HPDE6-E6E7 (cell line): Measurements from ENCODE around the gene HIVEP3.

Source experiments
- DNase-seq: peaks from one replicate; pipeline ENCODE4 v3.0.0; 2011; ENCODE audit warnings: missing footprints; ENCODE audit errors: extremely low spot score

The HIVEP3 gene

DNA sequence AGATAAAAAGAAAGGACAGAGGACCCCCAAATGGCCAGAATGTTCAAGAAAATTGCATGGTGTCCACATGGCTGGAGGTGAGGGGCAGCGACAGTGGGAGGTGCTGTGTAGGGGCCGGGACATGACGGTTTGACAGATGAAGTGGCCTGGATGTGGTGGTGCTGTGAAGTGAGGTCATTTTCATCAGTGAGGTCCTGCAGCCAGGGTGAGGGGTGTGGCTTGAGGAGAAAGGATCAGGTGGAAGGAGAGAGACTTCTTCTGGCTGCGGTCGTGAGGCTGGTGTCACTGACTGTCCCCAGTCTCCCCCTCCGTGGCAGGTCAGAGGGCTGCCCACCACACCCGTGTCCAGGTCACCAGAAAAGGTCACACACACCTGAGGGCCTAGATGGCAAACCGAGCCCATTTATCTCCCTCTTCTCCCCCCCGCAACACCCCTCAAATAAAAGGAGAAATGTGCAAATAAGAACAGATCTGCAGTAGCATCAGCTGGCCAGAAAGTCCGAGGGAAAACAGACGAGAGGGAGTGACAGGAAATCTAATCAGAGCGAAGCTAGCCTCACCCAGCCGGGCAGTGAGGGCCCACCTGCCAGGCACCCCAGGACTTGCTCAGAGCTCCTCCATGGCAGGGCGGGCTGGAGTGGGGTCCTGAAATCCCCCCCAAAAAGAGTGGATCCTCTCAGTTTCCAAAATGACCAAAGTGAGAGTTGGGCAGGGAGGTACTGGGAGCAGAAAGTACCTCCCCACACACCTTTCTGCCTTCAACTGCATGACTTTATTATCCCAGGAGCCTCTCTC is 285.7 kb downstream of the HIVEP3 start:
- no peak for DNase-seq

DNA sequence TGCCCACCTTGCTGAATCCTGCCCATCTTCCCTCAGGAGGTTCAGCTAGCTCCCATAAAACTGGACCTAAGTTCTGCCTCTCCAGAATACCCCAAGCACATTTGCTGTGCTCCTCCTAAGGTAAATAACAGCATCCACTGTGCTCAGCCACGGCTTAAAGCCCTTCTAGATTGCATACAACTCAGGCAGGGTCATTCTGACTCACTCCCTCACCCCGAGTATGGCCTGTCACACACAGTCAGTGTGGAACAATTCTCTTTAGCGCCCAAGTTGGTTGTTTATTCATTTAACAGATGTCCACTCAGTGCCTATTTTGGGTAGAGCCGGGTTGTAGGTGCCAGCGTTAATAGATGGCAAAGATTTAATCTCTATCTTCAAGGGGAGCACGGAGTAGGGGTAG is 286.8 kb downstream of the HIVEP3 start:
- DNase-seq = peak; percentile 36

DNA sequence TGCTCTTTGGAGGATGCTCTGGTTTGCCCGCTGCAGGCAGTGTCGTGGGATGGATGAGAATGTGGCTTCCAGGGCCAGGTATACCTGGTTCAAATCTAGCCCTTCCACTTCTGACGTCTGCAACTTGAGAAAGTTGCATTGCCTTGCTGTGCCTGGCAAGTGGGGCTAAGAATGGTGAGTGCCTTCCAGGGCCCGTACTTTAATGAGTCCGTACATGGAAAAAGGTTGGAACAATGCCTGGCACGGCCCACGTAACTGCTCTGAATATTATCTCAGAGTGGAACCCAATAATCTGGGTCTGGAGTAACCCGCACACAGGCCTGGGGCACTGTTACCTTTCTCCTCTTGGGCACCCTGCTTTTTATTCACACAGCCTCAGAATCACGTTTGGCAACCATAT is 287.6 kb downstream of the HIVEP3 start:
- DNase-seq = no peak

DNA sequence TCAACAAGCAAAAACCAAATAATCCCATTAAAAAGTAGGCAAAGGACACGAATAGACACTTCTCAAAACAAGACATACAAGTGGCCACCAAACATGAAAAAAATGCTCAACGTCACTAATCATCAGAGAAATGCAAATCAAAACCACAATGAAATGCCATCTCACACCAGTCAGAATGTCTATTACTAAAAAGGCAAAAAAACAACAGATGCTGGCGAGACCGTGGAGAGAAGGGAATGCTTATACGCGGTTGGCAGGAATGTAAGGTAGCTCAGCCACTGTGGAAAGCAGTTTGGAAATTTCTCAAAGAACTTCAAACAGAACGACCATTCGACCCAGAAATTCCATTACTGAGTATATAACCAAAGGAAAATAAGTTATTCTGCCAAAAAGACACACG is 289.2 kb downstream of the HIVEP3 start:
- no peak for DNase-seq

DNA sequence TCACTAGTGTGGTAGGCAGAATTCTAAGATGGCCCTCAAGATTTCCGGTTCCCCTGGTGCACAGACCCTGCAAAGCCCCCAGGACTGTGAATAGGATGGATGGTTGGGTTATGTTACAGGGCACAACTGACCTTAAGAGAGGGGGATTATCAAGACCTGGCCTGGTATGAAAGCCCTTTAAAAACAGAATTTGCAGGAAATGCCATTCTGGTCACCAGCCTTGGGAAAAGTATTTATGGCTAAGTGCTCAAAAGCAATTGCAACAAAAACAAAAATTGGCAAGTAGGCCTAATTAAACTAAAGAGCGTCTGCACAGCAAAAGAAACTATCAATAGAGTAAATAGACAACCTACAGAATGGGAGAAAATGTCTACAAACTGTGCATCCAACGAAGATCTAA is 289.6 kb downstream of the HIVEP3 start:
- DNase-seq = no peak

DNA sequence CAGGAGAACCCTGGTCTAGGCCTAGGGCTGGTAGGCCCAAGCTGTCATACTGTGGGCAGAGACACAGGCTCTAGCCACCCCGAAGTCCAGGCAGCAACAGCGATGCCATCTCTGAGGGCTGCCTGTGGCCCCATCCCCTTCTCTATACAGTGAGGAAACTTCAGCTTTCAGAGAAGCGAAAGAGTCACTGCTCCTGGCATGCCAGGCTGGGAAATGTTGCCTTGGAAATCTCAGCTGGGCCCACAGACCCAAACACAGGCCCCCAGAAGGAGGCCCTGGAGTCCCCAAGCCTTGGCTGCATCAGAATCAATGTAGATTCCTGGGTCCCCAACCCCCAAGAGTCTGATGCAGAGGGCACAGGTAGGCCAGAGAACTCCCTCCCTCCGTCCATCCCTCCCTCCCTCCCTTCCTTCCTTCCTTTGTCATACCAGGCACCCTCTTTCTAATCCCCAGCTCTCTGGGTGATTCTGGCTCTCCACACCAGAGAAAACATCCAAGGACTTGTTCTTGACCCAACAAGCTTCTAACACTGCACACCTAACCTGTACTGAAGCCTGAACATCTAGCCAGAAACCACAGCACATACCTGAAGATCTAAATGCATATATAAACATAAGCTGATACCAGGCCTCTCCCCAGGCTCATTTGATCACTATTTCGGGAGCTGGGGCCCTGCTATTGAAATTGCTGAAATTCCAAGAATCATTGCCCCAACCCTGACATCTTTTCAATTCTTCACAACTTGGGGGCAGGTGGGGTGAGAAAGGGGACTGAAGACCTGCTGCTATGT is 291.0 kb downstream of the HIVEP3 start:
- no peak for DNase-seq

DNA sequence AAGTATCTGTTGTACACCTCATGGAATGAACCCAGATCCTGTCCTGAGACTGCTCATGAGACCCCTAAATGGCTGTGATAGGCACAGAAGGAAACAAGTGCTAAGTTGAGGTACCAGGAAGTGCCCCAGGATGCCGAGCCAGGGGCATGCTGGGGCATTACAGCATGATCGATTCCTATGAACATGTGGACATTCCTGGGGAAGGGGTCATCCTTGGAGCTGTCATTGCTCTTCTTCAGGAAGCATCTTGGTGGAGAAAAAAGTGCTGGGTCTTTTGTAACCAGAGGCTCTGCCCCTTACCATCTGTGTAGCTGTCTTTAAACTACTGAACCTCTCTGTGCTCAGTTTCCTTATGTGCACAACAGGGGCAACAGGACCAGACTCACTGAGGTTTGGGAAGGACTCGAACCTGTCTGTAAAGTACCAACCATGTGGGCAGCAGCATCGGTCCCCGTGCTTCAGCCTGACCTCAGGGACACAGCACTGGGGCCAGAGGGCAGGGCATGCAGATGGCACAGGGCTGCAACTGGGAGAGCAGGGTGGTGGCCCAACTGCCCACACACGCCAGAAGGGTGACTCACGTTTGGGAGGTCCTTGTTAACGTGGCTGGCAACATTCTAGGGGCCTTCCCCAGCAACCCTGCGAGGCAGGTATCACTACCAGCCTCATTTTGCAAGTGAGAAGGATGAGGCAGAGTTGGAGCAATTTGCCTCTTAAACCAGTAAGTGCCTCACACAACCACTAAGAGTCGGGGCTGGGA is 291.9 kb downstream of the HIVEP3 start:
- DNase-seq = peak; percentile 72

DNA sequence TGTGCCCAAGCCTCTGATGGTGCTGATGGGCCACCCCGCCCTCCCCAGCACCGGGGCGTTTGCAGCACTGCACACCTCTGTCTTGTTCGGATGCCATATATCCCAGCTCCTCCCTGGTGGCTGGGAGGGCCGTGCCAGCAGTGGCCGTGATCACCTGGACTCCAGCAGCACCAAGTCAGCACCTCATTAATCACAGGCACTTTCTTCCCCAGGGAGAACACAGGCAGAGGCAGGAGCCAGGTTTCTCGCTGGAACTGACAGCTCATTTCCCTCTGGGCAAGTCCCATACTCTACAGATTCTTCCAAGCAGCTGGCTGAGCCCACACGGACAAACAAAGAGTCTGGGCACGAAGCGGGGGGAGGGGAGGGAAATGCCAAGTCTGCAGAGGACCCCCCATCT is 292.6 kb downstream of the HIVEP3 start:
- DNase-seq = peak; percentile 60

DNA sequence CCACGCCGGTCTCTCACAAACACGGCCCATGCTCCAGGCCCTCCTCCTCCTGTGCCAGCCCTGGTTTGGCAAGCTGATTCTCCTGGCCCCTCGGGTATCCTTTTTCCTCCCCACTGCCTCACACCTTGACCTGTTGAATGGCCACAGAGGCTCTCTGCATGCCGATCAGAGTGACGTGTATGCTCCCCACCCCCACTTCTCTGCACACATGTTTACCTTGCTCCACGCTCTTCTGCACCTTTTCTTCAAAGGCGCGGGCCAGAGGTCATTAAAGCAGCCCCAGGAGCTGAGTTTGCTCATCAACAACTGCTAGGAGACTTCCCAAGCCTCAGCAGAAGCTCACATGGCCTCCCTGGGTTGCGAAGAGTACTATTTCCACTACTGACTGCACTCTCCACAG is 295.0 kb downstream of the HIVEP3 start:
- no peak for DNase-seq

DNA sequence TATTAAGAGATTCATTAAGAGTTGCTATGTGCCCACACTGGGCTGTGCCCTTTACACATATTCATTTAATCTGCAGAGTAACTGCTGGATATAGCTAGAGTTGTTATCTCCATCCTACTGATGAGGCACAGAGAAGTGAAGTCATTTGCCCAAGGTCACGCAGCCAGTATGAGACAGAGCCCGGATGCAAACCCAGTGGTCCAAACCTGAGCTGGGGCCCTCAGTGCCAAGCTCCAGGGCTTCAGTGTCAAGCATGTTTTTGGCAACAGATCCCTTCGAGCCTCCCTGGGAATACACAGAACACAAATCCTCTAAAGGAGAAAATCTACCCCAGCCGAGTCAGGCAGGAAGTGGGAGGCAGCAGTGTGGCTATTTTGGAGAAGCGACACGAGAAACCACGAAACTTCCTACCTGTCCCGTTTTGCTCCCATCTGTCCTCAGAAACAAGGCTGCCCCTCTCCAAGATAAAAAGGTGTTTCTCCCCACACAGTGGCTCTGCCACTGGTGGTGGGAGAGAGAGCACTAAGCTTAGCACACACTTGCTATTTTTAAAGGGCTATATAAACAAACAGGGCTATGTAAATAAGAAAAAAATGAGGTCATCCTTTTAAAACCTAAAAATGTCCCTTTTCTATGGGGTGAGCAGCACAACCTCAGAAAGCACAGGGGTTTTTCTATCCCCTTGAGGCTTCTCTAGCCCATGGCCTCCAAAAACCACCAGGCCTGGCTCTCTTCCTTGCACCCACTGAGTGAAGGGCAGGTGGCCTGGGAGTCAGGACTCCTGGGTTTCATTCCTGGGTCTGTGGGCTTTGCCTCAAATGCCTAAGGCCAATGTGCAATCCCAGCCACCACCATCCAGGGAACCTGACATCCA is 295.6 kb downstream of the HIVEP3 start:
- DNase-seq = no peak

DNA sequence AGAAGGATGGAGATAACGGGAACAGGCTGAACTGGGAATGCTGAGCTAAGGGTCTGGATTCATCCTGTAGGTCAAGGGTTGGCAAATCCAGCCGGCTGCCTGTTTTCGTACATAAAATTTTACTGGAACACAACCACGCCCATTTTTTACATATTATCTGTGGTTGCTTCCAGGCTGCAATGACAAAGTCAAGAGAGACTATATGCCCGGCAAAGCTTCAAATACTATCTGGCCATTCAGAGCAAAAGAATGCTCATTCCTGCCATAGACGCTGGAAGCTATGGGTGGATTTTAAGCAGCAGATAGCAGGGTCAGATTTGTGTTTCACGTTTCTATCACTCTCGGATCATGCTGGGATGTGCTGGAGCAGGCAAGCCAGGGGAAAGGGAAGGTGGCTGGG is 296.3 kb downstream of the HIVEP3 start:
- DNase-seq = no peak

DNA sequence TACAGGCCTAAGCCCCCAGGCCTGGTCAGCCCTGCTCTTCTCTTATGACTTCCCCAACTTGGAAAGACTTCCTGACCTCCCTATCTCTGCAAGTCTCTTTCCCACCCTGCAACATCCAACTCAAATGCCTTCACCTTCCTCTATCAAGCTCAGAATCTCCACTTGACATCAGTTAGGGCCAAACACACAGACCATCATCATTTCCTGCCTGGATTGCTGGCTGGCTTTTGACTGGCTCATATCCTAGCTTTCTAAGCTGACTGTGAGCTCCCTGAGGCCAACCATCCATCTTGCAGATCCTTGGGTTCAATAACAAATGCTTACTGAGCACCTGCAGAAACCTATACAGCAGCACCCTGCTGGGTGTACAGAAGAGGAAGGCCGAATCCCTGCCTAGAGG is 296.9 kb downstream of the HIVEP3 start:
- DNase-seq = no peak

DNA sequence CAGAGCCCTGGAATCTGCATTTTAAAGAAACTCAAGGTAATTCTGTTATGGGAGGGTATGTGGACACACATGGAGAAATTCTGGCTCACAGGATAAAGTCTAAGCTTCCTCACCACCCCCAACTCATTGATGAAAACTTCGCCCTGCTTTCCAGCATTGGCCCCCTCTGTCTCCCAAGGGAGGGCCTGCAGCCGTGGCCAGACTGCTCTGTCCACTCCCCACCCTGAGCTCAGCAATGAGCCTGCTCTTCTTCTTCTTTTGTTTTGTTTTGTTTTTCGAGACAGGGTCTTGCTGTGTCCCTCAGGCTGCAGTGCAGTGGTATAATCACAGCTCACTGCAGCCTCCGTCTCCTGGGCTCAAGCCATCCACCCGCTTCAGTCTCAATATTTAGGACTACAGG is 297.5 kb downstream of the HIVEP3 start:
- DNase-seq = no peak

DNA sequence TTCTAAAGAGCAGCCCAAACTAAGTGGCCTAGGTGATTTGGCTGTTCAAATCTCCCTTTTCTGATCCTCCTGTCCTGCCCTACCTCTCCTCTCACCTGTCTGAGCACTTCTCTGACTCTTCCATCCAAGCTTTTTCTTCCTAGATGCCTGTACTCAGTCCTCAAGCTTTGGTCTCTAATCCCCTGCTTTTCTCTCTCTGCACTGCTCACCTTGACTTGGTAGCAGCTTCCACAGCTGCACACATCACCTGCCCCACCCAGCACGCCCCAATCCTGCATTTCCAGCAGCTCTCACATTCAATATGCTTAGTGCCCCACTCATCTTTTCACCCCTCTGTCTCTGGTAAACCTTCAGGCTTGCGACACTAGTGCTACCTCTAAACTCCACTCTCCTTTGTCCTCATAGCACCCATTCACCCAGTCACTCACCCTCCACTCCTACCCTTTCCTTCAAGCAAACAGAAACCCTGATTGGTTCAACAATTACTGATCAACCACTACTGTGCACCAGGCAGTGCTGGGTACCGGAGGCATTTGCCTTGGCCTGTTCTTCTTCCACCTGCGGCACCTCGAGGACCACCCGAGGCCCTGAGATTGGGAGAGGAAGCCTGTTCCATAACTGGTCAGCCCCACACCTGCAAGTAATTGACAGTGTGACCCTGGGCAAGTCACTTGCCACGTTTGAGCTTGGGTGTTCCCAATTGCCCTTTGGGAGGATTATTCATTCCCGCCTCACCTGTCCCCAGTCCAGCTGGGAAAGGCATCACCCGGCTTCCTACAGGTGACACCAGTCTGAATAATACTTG is 298.2 kb downstream of the HIVEP3 start:
- DNase-seq = no peak

DNA sequence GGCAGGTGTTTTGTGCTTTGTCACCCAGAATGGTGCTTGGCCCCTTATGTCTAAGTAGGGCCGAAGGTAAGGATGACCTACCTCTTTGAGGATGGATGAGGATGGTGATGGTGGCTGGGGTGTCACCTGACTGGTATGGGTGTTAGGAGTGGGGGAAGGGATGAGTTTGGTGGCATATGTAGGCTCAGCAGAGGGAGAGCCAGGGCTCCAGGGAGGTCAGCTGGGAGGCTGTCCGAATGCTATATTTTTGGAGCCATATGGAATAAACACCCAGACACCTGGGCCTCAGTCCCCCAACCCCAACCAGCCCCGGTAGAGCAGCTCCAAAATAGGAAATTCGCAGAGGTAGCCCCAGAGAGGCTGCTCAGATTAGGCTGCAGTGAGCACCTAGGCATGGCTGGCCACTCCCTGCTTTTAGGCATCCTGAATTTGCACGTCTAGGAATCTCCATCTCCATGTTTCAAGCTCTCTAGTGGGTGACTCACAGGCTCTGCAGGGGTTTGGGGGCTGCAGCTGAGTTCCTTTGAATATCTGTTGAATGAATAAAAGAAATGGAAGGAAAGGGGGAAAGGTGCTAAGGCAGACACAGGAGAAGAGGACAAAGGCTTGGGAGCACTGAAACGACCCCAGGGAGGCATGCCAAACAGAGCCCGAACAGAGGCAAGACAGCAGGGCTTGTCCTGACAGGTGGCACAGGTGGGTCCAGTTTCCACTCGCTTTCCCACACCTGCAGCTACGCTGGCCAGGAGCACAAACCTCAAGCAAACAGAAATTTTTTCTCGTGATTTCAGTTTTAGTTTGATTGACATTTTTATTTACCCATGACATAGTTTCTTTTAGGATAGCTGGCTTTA is 299.0 kb downstream of the HIVEP3 start:
- no peak for DNase-seq

DNA sequence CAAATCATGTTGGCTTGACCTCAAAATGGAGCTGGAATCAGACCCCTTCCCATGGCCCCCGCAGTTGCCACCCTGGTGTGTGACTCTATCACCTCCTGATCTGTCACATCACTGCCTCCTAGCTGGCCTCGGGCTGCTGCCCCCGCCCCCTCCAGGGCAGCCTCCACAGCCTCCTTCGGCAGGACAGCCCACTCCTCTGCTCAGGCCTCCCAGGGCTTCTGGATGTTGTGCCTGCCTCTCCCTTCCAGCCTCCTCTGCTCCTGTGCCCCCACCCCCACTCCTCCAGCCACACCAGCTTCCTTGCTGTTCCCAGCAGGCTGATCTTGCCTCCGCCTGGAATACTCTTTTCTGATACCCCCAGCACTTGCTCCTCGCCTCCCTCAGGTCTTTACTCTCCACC is 299.9 kb downstream of the HIVEP3 start:
- DNase-seq = no peak

DNA sequence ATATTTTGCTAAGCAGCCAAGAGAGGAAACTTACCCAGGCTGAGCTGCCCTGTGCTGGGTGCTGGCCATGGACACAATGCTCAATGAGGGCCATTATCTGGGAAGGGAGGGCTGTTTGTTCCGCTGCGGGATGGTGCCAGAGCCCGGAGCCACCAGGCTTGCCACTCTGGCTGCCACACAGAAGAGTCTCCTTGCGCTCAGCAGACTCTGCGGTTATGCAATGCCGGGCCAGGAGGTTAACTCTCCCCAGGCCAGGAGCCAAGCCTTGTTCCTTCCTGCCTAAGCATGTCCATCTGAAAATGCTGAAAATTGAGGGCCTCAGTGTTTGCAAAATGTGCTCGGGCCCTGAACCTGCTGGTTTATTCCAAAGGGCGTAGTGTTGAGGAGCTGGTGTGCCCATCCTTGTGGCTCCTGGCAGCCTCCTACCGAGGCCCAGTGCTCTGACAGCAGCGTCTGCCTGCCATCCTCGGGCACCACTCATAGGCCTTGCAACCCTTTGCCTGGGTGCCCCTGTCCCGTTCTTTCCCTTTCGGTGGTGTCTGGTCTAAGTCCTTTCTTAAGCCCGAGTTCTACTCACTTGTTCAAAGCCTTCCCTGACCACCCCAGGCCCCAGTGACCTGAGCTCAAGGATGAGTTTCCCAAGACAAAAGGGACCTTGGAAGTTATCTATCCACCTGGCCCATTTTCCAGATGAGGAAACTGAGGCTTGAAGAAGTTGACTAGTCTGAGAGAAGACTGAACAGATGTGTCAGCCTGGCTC is 300.5 kb downstream of the HIVEP3 start:
- no peak for DNase-seq

DNA sequence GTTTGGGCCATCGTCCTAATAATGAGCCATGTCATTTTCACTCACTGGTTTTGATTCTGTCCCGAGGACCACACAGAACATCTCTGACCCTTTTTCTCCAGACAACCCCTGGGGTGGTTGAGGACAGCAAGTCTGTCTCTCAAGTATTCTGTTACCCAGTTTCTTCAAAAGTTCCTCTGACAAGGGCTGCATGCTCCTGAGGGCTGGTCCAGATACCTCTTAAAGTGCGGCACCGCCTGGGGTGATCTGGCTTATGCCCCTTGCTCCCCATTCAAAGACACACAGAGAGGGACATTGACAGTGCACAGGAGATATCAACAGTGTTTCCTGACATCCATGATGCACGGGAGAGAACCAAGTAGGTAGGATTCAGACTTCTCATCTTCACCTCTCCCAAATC is 301.4 kb downstream of the HIVEP3 start:
- DNase-seq = no peak

DNA sequence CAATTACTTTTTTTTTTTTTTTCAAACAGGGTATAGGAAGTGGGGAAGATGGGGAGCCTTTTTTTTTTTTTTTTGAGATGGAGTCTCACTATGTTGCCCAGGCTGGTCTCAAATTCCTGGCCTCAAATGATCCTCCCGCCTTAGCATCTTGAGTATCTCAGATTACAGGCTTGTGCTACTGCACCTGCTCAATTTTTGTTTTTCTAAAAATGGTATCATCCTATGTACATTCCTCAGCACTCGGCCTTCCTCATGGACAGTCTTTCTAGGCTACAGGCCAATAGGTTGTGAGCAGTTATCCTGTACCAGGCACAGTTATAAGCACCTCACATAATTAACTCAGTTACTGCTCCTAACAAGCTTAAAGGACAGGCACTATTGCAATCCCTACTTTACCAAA is 302.2 kb downstream of the HIVEP3 start:
- DNase-seq = no peak
